NOMO-1 treated with dmso at 0.1 percent for 144 hours (cell line): ENCODE results near the gene XK.
A peak's percentile ranks its signal among the peaks of the same experiment; 100 is the strongest.
"Not testable (repeated sequence)": the region's sequence is repeated elsewhere in the genome, so short reads cannot be mapped to it uniquely, and the experiment has no call there.

Source experiments
- DNase-seq: peaks from one replicate; lab custom pipeline; 2025; ENCODE audit not compliant: unreplicated experiment; lab: John Stamatoyannopoulos, UW

Gene XK

DNA sequence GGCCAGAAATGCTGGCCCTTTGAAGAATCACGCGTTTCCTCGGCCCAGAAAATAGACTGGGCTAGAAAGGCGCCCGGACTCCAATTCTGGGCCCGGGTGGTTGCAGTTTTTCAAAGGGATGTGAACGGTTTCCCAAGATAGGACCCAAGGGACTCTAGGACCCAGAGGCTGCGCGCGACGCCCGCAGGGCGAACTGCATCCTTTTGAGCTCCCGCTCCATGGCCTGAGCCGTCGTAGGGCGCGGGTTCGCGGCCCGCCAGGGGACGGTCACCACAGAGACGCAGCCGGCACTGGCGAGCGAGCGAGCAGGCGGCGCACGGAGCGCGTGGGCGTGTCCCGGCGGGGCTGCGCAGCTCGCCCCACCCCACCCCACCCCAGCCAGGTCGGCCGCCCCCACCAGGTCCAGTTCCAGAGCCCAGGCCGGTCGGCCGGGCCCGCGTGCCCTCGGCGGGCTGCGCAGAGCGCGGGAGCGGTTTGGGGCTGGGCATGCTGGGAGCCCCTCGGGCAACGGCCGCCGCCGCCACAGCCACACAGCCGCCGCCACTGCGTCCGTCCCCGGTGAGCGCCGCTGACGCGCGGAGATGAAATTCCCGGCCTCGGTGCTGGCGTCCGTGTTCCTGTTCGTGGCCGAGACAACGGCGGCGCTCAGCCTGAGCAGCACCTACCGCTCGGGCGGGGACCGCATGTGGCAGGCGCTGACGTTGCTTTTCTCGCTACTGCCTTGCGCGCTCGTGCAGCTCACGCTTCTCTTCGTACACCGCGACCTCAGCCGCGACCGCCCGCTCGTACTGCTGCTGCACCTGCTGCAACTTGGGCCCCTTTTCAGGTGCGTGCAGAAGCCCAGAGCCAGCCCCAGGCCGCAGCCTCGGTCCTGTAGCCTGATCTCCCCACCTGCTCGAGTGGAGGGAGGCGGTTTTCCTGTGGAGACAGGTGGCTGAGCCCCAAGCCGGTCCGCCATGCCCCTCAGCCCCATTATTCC is at the start of gene XK:
TSS of gene XK (plus strand) at position 411 of the 979 bp plus-strand sequence. CDS start at position 582, 171 bp downstream.
- peak; percentile 7 for DNase-seq

DNA sequence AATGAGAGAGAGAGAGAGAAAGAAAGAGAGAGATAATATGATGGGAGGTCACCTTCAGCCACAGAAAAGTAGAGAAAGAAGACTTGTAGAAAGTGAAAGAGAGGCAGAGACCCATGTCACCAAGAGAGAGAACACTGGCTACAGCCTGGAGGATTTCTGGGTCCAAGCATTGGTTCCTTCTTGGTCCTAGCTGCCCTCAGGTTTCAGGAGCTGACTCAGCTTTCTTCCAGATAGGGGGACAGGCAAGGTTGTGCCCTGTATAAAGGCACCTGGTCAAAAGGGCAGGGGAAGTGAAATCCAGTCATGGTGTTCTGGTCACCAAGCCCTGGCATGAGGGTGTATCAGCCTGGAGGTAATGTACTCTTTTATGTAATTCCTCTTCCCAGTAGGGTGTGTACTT is 47.5 kb upstream of the XK start:
- DNase-seq, result no peak

GRCh38 chrX:37640142-37640541 is 45.4 kb upstream of the XK start:
- DNase-seq, result peak; percentile 20

DNA sequence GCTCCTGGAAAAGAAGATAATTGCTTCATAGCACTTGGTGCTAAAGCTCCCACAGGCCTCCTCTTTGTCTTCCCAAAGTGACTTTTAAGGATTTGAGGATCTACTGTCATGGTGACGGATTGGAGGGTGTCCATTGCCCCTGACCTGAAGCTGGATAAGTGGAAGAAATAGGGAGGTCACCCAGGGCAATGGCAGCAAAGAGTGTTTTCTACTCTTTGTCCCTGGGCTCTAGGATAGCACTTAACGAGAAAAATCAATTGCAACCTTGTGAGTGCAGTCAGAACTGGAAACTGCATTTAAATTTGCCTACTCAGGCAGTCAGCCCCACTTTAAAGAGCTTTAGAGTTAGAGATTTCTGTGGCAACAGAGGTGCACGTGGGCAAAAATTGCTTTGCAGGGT is 43.7 kb upstream of the XK start:
- DNase-seq, result no peak

- no peak for DNase-seq
Observed at GRCh38 chrX:37644381-37645305, 40.9 kb upstream of the XK start.

DNA sequence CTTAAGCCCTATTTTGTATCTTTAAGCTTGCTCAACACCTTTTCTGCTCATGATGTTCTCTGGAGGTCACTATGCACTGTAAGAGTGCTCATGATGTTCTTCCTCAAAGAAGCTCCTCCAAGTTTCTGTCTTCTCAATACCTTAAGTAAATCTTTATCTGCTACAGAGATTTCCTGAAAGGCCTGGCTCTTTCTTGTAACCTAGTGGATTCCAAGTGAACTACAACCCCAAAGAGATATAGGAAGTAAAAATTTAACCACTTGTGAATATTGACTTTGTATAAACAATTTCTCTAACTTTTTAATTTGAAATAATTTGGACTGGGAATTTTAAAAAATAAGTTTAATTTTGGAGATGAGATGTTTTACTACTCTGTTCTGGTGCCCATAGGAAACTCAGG is 39.3 kb upstream of the XK start:
- DNase-seq, result no peak

- not testable (repeated sequence) for DNase-seq
Observed at GRCh38 chrX:37650879-37651278, 34.7 kb upstream of the XK start.

DNA sequence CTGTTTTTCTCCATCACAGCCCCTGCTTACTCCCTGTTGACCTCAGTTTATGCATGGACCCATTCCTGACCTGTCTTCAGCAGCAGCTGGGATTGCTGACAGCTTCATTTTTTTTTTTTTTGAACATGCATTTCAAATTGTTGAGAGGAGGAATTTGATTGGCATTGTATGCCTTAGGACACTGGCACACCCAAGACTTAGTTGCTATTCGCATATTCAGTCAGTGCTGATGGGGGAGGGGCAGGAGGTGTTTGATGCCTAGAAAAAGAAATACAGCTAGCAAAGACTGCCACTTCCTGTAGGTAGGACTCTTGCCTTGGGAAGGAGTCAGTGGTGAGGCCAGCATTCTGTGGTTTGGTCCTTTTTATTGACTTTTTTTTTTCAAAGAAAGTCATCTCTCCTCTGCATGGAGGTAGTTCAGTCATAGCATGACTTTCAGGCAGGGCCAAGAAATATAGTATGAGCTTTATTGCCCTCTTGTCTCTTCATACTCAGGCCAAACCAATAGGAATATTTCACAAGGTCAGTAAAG is 33.6 kb upstream of the XK start:
- no peak for DNase-seq

GRCh38 chrX:37652589-37653231 is 32.9 kb upstream of the XK start:
- no peak for DNase-seq

DNA sequence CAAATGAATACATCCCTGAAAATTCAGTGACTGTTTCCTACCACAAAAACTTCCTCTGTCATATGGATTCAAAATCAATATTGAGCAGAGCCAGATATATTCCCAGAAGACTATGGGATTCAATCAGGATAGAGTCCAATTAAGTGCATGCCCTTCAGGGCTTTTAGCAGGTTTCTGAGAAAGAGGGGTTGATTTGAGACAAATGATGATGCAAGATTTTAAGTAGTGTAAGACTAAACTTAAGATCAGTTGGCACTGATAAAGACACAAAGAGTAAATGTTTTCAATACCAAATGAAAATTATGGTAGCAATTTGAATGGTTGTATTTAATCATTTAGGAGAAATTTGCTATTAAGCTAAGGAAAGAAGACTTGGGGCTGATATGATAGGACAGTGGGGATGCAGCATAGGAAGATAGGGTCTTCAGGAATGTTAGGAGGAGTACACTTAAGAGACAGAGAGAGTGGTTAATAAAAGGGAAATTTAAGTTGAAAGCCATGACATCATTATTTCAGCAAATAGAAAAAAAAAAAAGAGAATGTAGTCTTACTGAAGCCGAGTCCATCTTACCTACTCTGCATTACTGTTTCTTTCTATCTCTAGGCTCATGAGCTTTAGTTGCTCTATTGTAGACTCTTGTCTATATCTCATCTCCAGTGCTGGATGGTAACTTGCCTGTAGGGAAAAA is 32.0 kb upstream of the XK start:
- DNase-seq, result no peak

GRCh38 chrX:37658343-37659030 is 27.1 kb upstream of the XK start:
- DNase-seq, result no peak

DNA sequence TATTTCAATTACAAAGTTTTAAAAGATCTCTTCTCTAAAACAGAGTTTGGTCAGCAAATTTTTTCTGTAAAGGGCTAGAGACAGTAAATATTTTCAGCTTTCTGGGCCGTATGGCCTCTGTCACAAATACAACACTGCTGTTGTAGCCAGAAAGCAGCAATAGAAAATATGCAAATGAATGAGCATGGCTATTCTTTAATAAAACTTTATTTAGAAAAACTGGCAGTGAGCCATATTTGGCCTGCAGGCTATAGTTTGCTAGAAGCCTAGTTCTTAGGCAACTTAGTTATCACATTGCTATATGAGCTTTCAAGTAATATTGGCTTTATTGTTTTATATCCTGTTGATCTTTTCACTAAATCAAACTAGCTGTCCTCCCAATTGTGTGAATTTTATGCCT is 26.5 kb upstream of the XK start:
- no peak for DNase-seq

DNA sequence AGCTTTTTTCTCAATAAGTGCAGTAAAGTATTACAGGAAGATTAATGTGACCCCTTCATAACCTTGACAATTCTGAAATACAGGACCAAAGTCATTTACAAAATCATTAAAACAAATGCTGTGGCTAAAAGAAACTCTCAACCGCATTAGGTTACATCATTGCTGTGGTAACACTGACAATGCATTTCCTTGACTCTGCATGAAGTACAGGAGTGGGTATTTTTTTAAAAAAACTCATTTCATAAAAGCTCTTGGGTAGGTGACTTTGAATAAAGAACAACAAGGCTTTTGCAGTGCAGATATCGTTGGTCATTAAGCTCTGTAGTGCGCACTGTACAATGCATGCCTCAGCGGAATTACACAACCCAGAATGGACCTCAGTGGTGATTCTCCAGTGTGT is 23.4 kb upstream of the XK start:
- DNase-seq, result peak; percentile 25

GRCh38 chrX:37666516-37666915 is 19.1 kb upstream of the XK start:
- DNase-seq, result no peak

GRCh38 chrX:37667141-37667540 is 18.4 kb upstream of the XK start:
- no peak for DNase-seq

GRCh38 chrX:37672563-37672962 is 13.0 kb upstream of the XK start:
- DNase-seq, result no peak

GRCh38 chrX:37676811-37677210 is 8.8 kb upstream of the XK start:
- DNase-seq, result no peak

- DNase-seq, result no peak
Observed at GRCh38 chrX:37677243-37677642, 8.3 kb upstream of the XK start.

DNA sequence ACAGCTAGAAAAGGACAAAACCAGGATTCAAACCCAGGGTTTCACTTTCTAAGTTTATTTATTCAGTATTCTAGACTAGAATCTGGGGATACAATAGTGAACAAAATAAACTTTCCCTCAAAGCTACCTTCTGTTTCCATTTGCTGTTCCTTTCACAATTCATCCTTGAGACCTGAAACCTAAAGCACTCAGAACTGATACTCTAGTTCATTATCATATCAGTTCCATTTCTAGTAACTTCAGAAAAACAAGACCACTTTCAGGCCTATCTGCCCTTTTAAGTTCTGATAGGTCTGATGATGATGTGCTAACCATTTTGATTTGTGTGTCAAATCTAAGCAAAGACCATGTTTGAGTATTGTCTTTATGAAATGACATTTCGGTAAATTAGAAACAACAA is 7.8 kb upstream of the XK start:
- DNase-seq, result no peak

GRCh38 chrX:37678574-37678973 is 7.0 kb upstream of the XK start:
- DNase-seq, result no peak
